Measurements from ENCODE around the gene EFNA2.

Gene EFNA2

GRCh38 chr19:1270213-1270853 is 15.3 kb upstream of the EFNA2 start:
- no peak for DNase-seq
- Mint-ChIP-seq H3K36me3 (ENCODE audit: low read depth) (peaks cover 44% of the 10 kb centered on the region), H3K27me3 (no peaks in the 10 kb centered on the region), H3K4me3 (peak overlapping the region; percentile 95), H3K9me3 (no peaks in the 10 kb centered on the region), H3K27ac (peak overlapping the region; percentile 96), H3K4me1 (peaks cover 72% of the 10 kb centered on the region)
- ATAC-seq: no peak

- ATAC-seq (no peak), DNase-seq (no peak)
- Mint-ChIP-seq H3K27me3 (no peaks in the 10 kb centered on the region), H3K4me1 (peaks cover 67% of the 10 kb centered on the region), H3K9me3 (no peaks in the 10 kb centered on the region), H3K4me3 (peak overlapping the region; percentile 95), H3K27ac (peak overlapping the region; percentile 96), H3K36me3 (ENCODE audit: low read depth) (peaks cover 44% of the 10 kb centered on the region)
Observed at GRCh38 chr19:1270854-1271527, 14.7 kb upstream of the EFNA2 start.

- peak overlapping the region; percentile 96 for H3K27ac Mint-ChIP-seq
- peaks cover 48% of the 10 kb centered on the region for H3K36me3 Mint-ChIP-seq (ENCODE audit: low read depth)
- peak overlapping the region; percentile 95 for H3K4me3 Mint-ChIP-seq
- H3K27me3 Mint-ChIP-seq: no peaks in the 10 kb centered on the region
- no peaks in the 10 kb centered on the region for H3K9me3 Mint-ChIP-seq
- no peak for ATAC-seq
- H3K4me1 Mint-ChIP-seq: peaks cover 69% of the 10 kb centered on the region
- no peak for DNase-seq
Observed at GRCh38 chr19:1271528-1272422, 13.9 kb upstream of the EFNA2 start.

- H3K4me1 Mint-ChIP-seq: peaks cover 67% of the 10 kb centered on the region
- DNase-seq (no peak), ATAC-seq (no peak)
- no peaks in the 10 kb centered on the region for H3K9me3 Mint-ChIP-seq
- H3K27me3 Mint-ChIP-seq: no peaks in the 10 kb centered on the region
- H3K27ac Mint-ChIP-seq: peak overlapping the region; percentile 74
- peak overlapping the region; percentile 36 for H3K4me3 Mint-ChIP-seq
- H3K36me3 Mint-ChIP-seq (ENCODE audit: low read depth): peaks cover 50% of the 10 kb centered on the region
Observed at GRCh38 chr19:1272423-1273262, 13.0 kb upstream of the EFNA2 start.

- DNase-seq: no peak
- no peaks in the 10 kb centered on the region for H3K9me3 Mint-ChIP-seq
- H3K4me3 Mint-ChIP-seq: peak overlapping the region; percentile 71
- H3K27me3 Mint-ChIP-seq: no peaks in the 10 kb centered on the region
- peaks cover 65% of the 10 kb centered on the region for H3K4me1 Mint-ChIP-seq
- no peak for ATAC-seq
- H3K27ac Mint-ChIP-seq: peak overlapping the region; percentile 82
- peaks cover 50% of the 10 kb centered on the region for H3K36me3 Mint-ChIP-seq (ENCODE audit: low read depth)
Observed at GRCh38 chr19:1273263-1274041, 12.2 kb upstream of the EFNA2 start.

- Mint-ChIP-seq H3K27me3 (no peaks in the 10 kb centered on the region), H3K36me3 (ENCODE audit: low read depth) (peaks cover 50% of the 10 kb centered on the region), H3K4me1 (peaks cover 59% of the 10 kb centered on the region), H3K9me3 (no peaks in the 10 kb centered on the region), H3K4me3 (peak overlapping the region; percentile 73), H3K27ac (peak overlapping the region; percentile 82)
- ATAC-seq: no peak
- DNase-seq: no peak
Observed at GRCh38 chr19:1274081-1274851, 11.4 kb upstream of the EFNA2 start.

- peaks cover 52% of the 10 kb centered on the region for H3K36me3 Mint-ChIP-seq (ENCODE audit: low read depth)
- ATAC-seq (no peak), DNase-seq (no peak)
- H3K4me3 Mint-ChIP-seq: peak overlapping the region; percentile 73
- H3K27ac Mint-ChIP-seq: peak overlapping the region; percentile 79
- no peaks in the 10 kb centered on the region for H3K27me3 Mint-ChIP-seq
- peaks cover 60% of the 10 kb centered on the region for H3K4me1 Mint-ChIP-seq
- no peaks in the 10 kb centered on the region for H3K9me3 Mint-ChIP-seq
Observed at GRCh38 chr19:1274852-1275259, 10.8 kb upstream of the EFNA2 start.

- ATAC-seq: peak; percentile 87
- peak; percentile 96 for DNase-seq
- peaks cover 47% of the 10 kb centered on the region for H3K36me3 Mint-ChIP-seq (ENCODE audit: low read depth)
- H3K27me3 Mint-ChIP-seq: no peaks in the 10 kb centered on the region
- H3K27ac Mint-ChIP-seq: peak within 1 kb of the TSS; percentile 95
- H3K4me1 Mint-ChIP-seq: peaks cover 55% of the 10 kb centered on the region
- peak within 1 kb of the TSS; percentile 89 for H3K4me3 Mint-ChIP-seq
- H3K9me3 Mint-ChIP-seq: no peaks in the 10 kb centered on the region
Observed at GRCh38 chr19:1275260-1275975, 10.3 kb upstream of the EFNA2 start, which contains the start of gene FAM174C. TSS of gene FAM174C (plus strand) at chr19:1275530. CDS start at chr19:1275550, 20 bp downstream.

GRCh38 chr19:1275976-1276627 is 9.6 kb upstream of the EFNA2 start:
- Mint-ChIP-seq H3K4me3 (peak overlapping the region; percentile 89), H3K36me3 (ENCODE audit: low read depth) (peaks cover 41% of the 10 kb centered on the region), H3K27me3 (no peaks in the 10 kb centered on the region), H3K4me1 (peaks cover 49% of the 10 kb centered on the region), H3K27ac (peak overlapping the region; percentile 95), H3K9me3 (no peaks in the 10 kb centered on the region)
- ATAC-seq (no peak), DNase-seq (no peak)

- peak overlapping the region; percentile 95 for H3K27ac Mint-ChIP-seq
- DNase-seq (no peak), ATAC-seq (no peak)
- H3K9me3 Mint-ChIP-seq: no peaks in the 10 kb centered on the region
- no peaks in the 10 kb centered on the region for H3K27me3 Mint-ChIP-seq
- H3K4me1 Mint-ChIP-seq: peaks cover 44% of the 10 kb centered on the region
- peak overlapping the region; percentile 89 for H3K4me3 Mint-ChIP-seq
- peaks cover 36% of the 10 kb centered on the region for H3K36me3 Mint-ChIP-seq (ENCODE audit: low read depth)
Observed at GRCh38 chr19:1276628-1277022, 9.0 kb upstream of the EFNA2 start.

- Mint-ChIP-seq H3K27me3 (no peaks in the 10 kb centered on the region), H3K4me3 (peak overlapping the region; percentile 89), H3K9me3 (no peaks in the 10 kb centered on the region), H3K4me1 (peaks cover 40% of the 10 kb centered on the region), H3K27ac (peak overlapping the region; percentile 95), H3K36me3 (ENCODE audit: low read depth) (peaks cover 32% of the 10 kb centered on the region)
- DNase-seq (no peak), ATAC-seq (no peak)
Observed at GRCh38 chr19:1277061-1277460, 8.6 kb upstream of the EFNA2 start.

GRCh38 chr19:1278074-1278473 is 7.6 kb upstream of the EFNA2 start:
- DNase-seq (no peak), ATAC-seq (no peak)
- H3K4me1 Mint-ChIP-seq: peaks cover 30% of the 10 kb centered on the region
- H3K27me3 Mint-ChIP-seq: no peaks in the 10 kb centered on the region
- no peaks in the 10 kb centered on the region for H3K9me3 Mint-ChIP-seq
- no peak overlapping the region for H3K27ac Mint-ChIP-seq
- H3K36me3 Mint-ChIP-seq (ENCODE audit: low read depth): peaks cover 23% of the 10 kb centered on the region
- no peak overlapping the region for H3K4me3 Mint-ChIP-seq

Data from activated naive CD8-positive, alpha-beta T cell treated with anti-CD3 and anti-CD28 coated beads, Interleukin-2, amount 50 U/mL, for 24 hours (primary cell).